ENCODE data around the gene ASB3. TPM values are rescaled to one million over a fixed set of nuclear protein-coding genes. Genes with fewer than 3 reads are reported as not detected.

The ASB3 gene
- total and polyA plus RNA-seq, 8 donors, result 0.58 to 53.6 (median 5.7) TPM

GRCh38 chr2:53813151-53813550 is 26.4 kb upstream of the ASB3 start:
- TF ChIP-seq POLR2A (IDR thresholded peaks at IDR 0.05), result no peak
- no peak for TF ChIP-seq POLR2AphosphoS5 (IDR thresholded peaks at IDR 0.05)
- no peak for TF ChIP-seq EP300 (IDR thresholded peaks at IDR 0.05)
- TF ChIP-seq CTCF (IDR thresholded peaks at IDR 0.05), result no peak
- H3K4me1 ChIP-seq, result no peaks in the 10 kb centered on the region
- intact Hi-C loops (cut with DNase I; ENCODE audit: low total_unique reads), result no loop called here
- no peak overlapping the region for H3K4me3 ChIP-seq
- H3K36me3 ChIP-seq, result peaks cover 41 to 100% (median 100%) of the 10 kb centered on the region in 4 donors
- no peak overlapping the region for H3K27ac ChIP-seq
- no peaks in the 10 kb centered on the region for H3K9me3 ChIP-seq
- no peak for DNase-seq
- no peaks in the 10 kb centered on the region for H3K27me3 ChIP-seq

- Histone ChIP-seq H3K36me3 (peaks cover 40 to 100% (median 100%) of the 10 kb centered on the region in 4 donors), H3K9me3 (no peaks in the 10 kb centered on the region)
- TF ChIP-seq POLR2AphosphoS5 (IDR thresholded peaks at IDR 0.05) (no peak), CTCF (IDR thresholded peaks at IDR 0.05) (no peak), POLR2A (IDR thresholded peaks at IDR 0.05) (no peak), EP300 (IDR thresholded peaks at IDR 0.05) (no peak)
Measured at GRCh38 chr2:53811601-53812000, 24.8 kb upstream of the ASB3 start.

GRCh38 chr2:53802617-53803151 is 15.9 kb upstream of the ASB3 start:
- H3K4me3 ChIP-seq, result no peak overlapping the region
- no peaks in the 10 kb centered on the region for H3K4me1 ChIP-seq
- H3K9me3 ChIP-seq, result no peaks in the 10 kb centered on the region
- intact Hi-C loops (cut with DNase I; ENCODE audit: low total_unique reads), result no loop called here
- DNase-seq, result no peak
- H3K27ac ChIP-seq, result no peak overlapping the region
- 70 to 84% (median 76%) methylated on average over 7 of the region's 7 CpGs for WGBS, 5 donors
- H3K27me3 ChIP-seq, result no peaks in the 10 kb centered on the region
- TF ChIP-seq POLR2AphosphoS5 (IDR thresholded peaks at IDR 0.05), result no peak
- no peak for TF ChIP-seq EP300 (IDR thresholded peaks at IDR 0.05)
- TF ChIP-seq CTCF (IDR thresholded peaks at IDR 0.05), result no peak
- TF ChIP-seq POLR2A (IDR thresholded peaks at IDR 0.05), result no peak
- peaks cover 29 to 100% (median 96%) of the 10 kb centered on the region in 4 donors for H3K36me3 ChIP-seq

More at GRCh38 chr2:53811601-53812000, 24.8 kb upstream of the ASB3 start:
- H3K4me3 ChIP-seq, result no peak overlapping the region
- no peak for DNase-seq
- no peak overlapping the region for H3K27ac ChIP-seq
- no peaks in the 10 kb centered on the region for H3K27me3 ChIP-seq
- WGBS, 5 donors, result 89 to 99% (median 98%) methylated on average over 3 of the region's 3 CpGs
- no peaks in the 10 kb centered on the region for H3K4me1 ChIP-seq
- intact Hi-C loops (cut with DNase I; ENCODE audit: low total_unique reads), result no loop called here

- peaks cover 29 to 99% (median 95%) of the 10 kb centered on the region in 4 donors for H3K36me3 ChIP-seq
- intact Hi-C loops (cut with DNase I; ENCODE audit: low total_unique reads), result no loop called here
- no peaks in the 10 kb centered on the region for H3K9me3 ChIP-seq
- no peak for TF ChIP-seq POLR2A (IDR thresholded peaks at IDR 0.05)
- TF ChIP-seq EP300 (IDR thresholded peaks at IDR 0.05), result no peak
- no peaks in the 10 kb centered on the region for H3K4me1 ChIP-seq
- H3K27me3 ChIP-seq, result no peaks in the 10 kb centered on the region
- no peak for DNase-seq
- H3K27ac ChIP-seq, result no peak overlapping the region
- H3K4me3 ChIP-seq, result no peak overlapping the region
Measured at GRCh38 chr2:53801547-53801946, 14.8 kb upstream of the ASB3 start.

GRCh38 chr2:53793821-53794220 is 7.1 kb upstream of the ASB3 start:
- H3K4me1 ChIP-seq, result peaks cover 0 to 37% (median 10%) of the 10 kb centered on the region in 4 donors
- DNase-seq, result no peak
- H3K9me3 ChIP-seq, result no peaks in the 10 kb centered on the region
- peaks cover 22 to 49% (median 46%) of the 10 kb centered on the region in 4 donors for H3K36me3 ChIP-seq
- H3K27ac ChIP-seq, result no peak overlapping the region
- no peaks in the 10 kb centered on the region for H3K27me3 ChIP-seq
- no peak for TF ChIP-seq CTCF (IDR thresholded peaks at IDR 0.05)
- no peak for TF ChIP-seq POLR2AphosphoS5 (IDR thresholded peaks at IDR 0.05)
- TF ChIP-seq EP300 (IDR thresholded peaks at IDR 0.05), result no peak
- TF ChIP-seq POLR2A (IDR thresholded peaks at IDR 0.05), result no peak
- intact Hi-C loops (cut with DNase I; ENCODE audit: low total_unique reads), result no loop called here
- 62 to 71% (median 70%) methylated on average over 3 of the region's 3 CpGs for WGBS, 5 donors
- H3K4me3 ChIP-seq, result no peak overlapping the region

All from stomach (tissue), 9 donors.